A549 (cell line): ENCODE data around the gene SEMA6C. TPM values are rescaled to one million over a fixed set of nuclear protein-coding genes. Genes with fewer than 3 reads are reported as not detected.

Source experiments
- ATAC-seq, 2 experiments: fragments of 200-7000 bp in 1 of 2; fragments of >200 bp in 1 of 2; cut with Nextera tagmentation in 1 of 2; cut with Tn5 transposase in 1 of 2; 3 replicates each; pipeline versions ENCODE4 v1.8.0 to v1.9.1; 2018 to 2020; ENCODE audit warnings: mild to moderate bottlenecking in 1 of 2, moderate library complexity in 1 of 2
- CTCF ChIA-PET: fragments of 300-600 bp; sonication (Branson Sonifier 250); formaldehyde crosslinking; extraction: SDS; loops from one replicate; lab custom pipeline; 2021; ENCODE audit warnings: antibody characterized with exemption, inconsistent platforms; lab: Yijun Ruan, JAX
- POLR2A ChIA-PET: fragments of 350-600 bp; formaldehyde crosslinking; extraction: SDS; loops from one replicate; lab custom pipeline; 2021; ENCODE audit warnings: antibody characterized with exemption, inconsistent platforms; lab: Yijun Ruan, JAX
- DNase-seq, 2 experiments: peaks; one replicate each; pipeline versions ENCODE4 v3.0.0 to v3.0.0-alpha.2; 2011 to 2016; ENCODE audit warnings: low read depth in 1 of 2, low spot score in 1 of 2
- FAIRE-seq: peaks from 2 replicates; lab custom pipeline; 2011; peaks lifted over from hg19 to GRCh38; lab: Jason Lieb, UNC
- H3K27ac ChIP-seq, 2 experiments: fragments of >200 bp; sonication (Bioruptor Twin); formaldehyde crosslinking; 3 replicates each; pipeline ENCODE4 v1.5.1; 2016 to 2017
- H3K4me1 ChIP-seq: fragments of >200 bp; sonication (Bioruptor Twin); formaldehyde crosslinking; 3 replicates; pipeline ENCODE4 v1.6.1; 2016
- H3K4me2 ChIP-seq: fragments of >200 bp; sonication (Bioruptor Twin); formaldehyde crosslinking; 3 replicates; pipeline ENCODE4 v1.6.1; 2016
- H3K4me3 ChIP-seq: fragments of >200 bp; sonication (Bioruptor Twin); formaldehyde crosslinking; 3 replicates; pipeline ENCODE4 v1.5.1; 2016
- H3K9me3 ChIP-seq: fragments of >200 bp; sonication (Bioruptor Twin); formaldehyde crosslinking; 3 replicates; pipeline ENCODE4 v1.6.1; 2016
- CBX8 ChIP-seq: fragments of 200-600 bp; sonication (generic); IDR thresholded peaks from 2 replicates; pipeline ENCODE4 v1.6.1; 2016
- CEBPB ChIP-seq, 2 experiments: fragments of >200 bp in 1 of 2; sonication (Bioruptor Twin) in 1 of 2; formaldehyde crosslinking in 1 of 2; IDR thresholded peaks; 2 replicates each; pipeline ENCODE4 v1.6.1; 2012 to 2016
- CHD4 ChIP-seq: fragments of 200-600 bp; sonication (generic); IDR thresholded peaks from 2 replicates; pipeline ENCODE4 v1.6.1; 2016; ENCODE audit warnings: antibody characterized with exemption, mild to moderate bottlenecking, borderline replicate concordance
- E2F6 ChIP-seq: IDR thresholded peaks from 2 replicates; pipeline ENCODE4 v1.6.1; 2012; ENCODE audit warnings: low read depth, borderline replicate concordance
- EHMT2 ChIP-seq: fragments of 200-600 bp; sonication (generic); IDR thresholded peaks from 2 replicates; pipeline ENCODE4 v1.6.1; 2016; ENCODE audit warnings: antibody characterized with exemption, low read depth, mild to moderate bottlenecking, moderate library complexity
- FOSL2 ChIP-seq, 2 experiments: fragments of 450-650 bp in 1 of 2; fragments of >200 bp in 1 of 2; sonication (Bioruptor Twin) in 1 of 2; formaldehyde crosslinking; IDR thresholded peaks; 2 replicates each; pipeline versions ENCODE4 v1.5.0 to v1.6.1; 2016 to 2020; ENCODE audit warnings: mild to moderate bottlenecking in 1 of 2, moderate library complexity in 1 of 2
- HOXA7 ChIP-seq: fragments of 250-450 bp; sonication (Bioruptor Pico); IDR thresholded peaks from 2 replicates; pipeline ENCODE4 v1.5.0; 2020; ENCODE audit warnings: mild to moderate bottlenecking, moderate library complexity
- JUN ChIP-seq, 2 experiments: fragments of >200 bp; sonication (Bioruptor Twin); formaldehyde crosslinking; IDR thresholded peaks; 2 replicates in 1 of 2; 3 replicates in 1 of 2; pipeline ENCODE4 v1.6.1; 2016 to 2017
- JUNB ChIP-seq: fragments of >200 bp; sonication (Bioruptor Twin); formaldehyde crosslinking; IDR thresholded peaks from 2 replicates; pipeline ENCODE4 v1.6.1; 2016
- KDM1A ChIP-seq: fragments of 200-600 bp; sonication (generic); IDR thresholded peaks from 2 replicates; pipeline ENCODE4 v1.6.1; 2016; ENCODE audit warnings: low read depth, mild to moderate bottlenecking
- KDM5A ChIP-seq: fragments of 200-600 bp; sonication (generic); IDR thresholded peaks from 2 replicates; pipeline ENCODE4 v1.6.1; 2016; ENCODE audit warnings: antibody characterized with exemption, mild to moderate bottlenecking
- MAFK ChIP-seq: fragments of 450-650 bp; IDR thresholded peaks from 2 replicates; pipeline ENCODE4 v1.6.1; 2014; ENCODE audit not compliant: partially characterized antibody
- MAX ChIP-seq: IDR thresholded peaks from 2 replicates; pipeline ENCODE4 v1.6.1; 2012
- NFE2L2 ChIP-seq: fragments of 150-350 bp; conservative IDR thresholded peaks from 2 replicates; pipeline ENCODE4 v1.6.1; 2014; ENCODE audit warnings: low read length
- WGBS: methylation state at CpG from one replicate; pipeline ENCODE4 v1.1.6; 2017; ENCODE audit errors: missing lambda C conversion rate; 5-methylcytosine and 5-hydroxymethylcytosine counted together
- polyA plus RNA-seq, 4 experiments: library from polyadenylated mRNA; depleted of rRNA in 3 of 4; stranded (reverse); fragments of >200 nt; fragmentation: RNase III in 1 of 4; extraction: RNeasy Plus Mini Kit Qiagen cat#74134 plus additional on column Dnase treatment in 1 of 4; gene quantifications; 2 replicates in 3 of 4; 3 replicates in 1 of 4; pipeline ENCODE4 v1.2.3, GENCODE V29; 2011 to 2017
- TF ChIP-seq, protein P1 (sequence below): fragments of >200 bp; sonication (Bioruptor Twin); formaldehyde crosslinking; IDR thresholded peaks from 3 replicates; pipeline ENCODE4 v1.6.1; 2016
- TF ChIP-seq, protein P2 (sequence below): fragments of >200 bp; sonication (Bioruptor Twin); formaldehyde crosslinking; IDR thresholded peaks from 2 replicates; pipeline ENCODE4 v1.6.1; 2016
- TF ChIP-seq, protein P3 (sequence below): fragments of 200-600 bp; sonication (generic); IDR thresholded peaks from 2 replicates; pipeline ENCODE4 v1.6.1; 2016; ENCODE audit warnings: antibody characterized with exemption, mild to moderate bottlenecking, moderate library complexity
- TF ChIP-seq, protein P4 (sequence below): fragments of 150-350 bp; IDR thresholded peaks from 2 replicates; pipeline ENCODE4 v1.6.1; 2014; ENCODE audit warnings: low read depth, mild to moderate bottlenecking, low read length

SEMA6C gene
- polyA plus RNA-seq, 2 of the 4 experiments (the other 2 are of a cell fraction): 1.3 to 1.6 TPM

DNA sequence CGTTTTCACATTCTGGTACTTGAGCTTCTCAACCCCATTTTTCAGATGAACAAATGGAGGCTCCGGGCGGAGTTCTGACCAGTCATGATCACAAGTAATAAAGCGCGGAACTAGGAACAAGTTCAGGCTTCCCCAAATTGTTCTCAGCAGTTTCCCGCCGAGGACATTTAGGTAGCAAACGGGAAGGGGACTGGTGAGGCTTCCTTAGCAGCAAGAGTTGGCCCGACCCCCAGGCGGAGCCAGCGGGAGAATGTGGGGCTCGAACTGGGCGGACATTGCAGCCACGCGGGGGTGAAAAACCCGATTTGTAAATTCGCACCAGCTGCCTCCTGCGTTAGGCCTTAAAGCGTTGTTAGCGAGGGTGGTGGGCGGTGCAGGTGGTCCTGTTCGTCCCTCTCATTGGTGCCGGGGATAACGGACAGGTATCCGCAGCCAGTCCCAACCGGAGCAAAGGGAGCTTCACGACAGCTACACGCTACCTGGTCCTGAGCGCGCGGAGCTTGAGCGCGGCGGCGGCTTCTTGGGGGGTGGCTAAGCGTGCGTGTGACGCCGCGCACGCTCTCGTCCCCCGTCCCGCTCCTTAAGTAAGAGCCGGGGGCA, 15.3 kb downstream of the SEMA6C start:
- DNase-seq (no peak), FAIRE-seq (no peak), ATAC-seq (no peak)
- TF ChIP-seq, protein P1, sequence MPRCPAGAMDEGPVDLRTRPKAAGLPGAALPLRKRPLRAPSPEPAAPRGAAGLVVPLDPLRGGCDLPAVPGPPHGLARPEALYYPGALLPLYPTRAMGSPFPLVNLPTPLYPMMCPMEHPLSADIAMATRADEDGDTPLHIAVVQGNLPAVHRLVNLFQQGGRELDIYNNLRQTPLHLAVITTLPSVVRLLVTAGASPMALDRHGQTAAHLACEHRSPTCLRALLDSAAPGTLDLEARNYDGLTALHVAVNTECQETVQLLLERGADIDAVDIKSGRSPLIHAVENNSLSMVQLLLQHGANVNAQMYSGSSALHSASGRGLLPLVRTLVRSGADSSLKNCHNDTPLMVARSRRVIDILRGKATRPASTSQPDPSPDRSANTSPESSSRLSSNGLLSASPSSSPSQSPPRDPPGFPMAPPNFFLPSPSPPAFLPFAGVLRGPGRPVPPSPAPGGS: no peak
- TF ChIP-seq JUNB: no peak
- no peak for TF ChIP-seq KDM1A
- no peak for TF ChIP-seq JUN (IDR thresholded peaks at IDR 0.05)
- TF ChIP-seq CBX8: no peak
- TF ChIP-seq, protein P2, sequence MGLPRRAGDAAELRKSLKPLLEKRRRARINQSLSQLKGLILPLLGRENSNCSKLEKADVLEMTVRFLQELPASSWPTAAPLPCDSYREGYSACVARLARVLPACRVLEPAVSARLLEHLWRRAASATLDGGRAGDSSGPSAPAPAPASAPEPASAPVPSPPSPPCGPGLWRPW: no peak
- TF ChIP-seq NFE2L2: no peak
- TF ChIP-seq, protein P3, sequence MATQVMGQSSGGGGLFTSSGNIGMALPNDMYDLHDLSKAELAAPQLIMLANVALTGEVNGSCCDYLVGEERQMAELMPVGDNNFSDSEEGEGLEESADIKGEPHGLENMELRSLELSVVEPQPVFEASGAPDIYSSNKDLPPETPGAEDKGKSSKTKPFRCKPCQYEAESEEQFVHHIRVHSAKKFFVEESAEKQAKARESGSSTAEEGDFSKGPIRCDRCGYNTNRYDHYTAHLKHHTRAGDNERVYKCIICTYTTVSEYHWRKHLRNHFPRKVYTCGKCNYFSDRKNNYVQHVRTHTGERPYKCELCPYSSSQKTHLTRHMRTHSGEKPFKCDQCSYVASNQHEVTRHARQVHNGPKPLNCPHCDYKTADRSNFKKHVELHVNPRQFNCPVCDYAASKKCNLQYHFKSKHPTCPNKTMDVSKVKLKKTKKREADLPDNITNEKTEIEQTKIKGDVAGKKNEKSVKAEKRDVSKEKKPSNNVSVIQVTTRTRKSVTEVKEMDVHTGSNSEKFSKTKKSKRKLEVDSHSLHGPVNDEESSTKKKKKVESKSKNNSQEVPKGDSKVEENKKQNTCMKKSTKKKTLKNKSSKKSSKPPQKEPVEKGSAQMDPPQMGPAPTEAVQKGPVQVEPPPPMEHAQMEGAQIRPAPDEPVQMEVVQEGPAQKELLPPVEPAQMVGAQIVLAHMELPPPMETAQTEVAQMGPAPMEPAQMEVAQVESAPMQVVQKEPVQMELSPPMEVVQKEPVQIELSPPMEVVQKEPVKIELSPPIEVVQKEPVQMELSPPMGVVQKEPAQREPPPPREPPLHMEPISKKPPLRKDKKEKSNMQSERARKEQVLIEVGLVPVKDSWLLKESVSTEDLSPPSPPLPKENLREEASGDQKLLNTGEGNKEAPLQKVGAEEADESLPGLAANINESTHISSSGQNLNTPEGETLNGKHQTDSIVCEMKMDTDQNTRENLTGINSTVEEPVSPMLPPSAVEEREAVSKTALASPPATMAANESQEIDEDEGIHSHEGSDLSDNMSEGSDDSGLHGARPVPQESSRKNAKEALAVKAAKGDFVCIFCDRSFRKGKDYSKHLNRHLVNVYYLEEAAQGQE: no peak
- TF ChIP-seq CEBPB (IDR thresholded peaks at IDR 0.05): no peak
- TF ChIP-seq HOXA7: no peak
- TF ChIP-seq, protein P4, sequence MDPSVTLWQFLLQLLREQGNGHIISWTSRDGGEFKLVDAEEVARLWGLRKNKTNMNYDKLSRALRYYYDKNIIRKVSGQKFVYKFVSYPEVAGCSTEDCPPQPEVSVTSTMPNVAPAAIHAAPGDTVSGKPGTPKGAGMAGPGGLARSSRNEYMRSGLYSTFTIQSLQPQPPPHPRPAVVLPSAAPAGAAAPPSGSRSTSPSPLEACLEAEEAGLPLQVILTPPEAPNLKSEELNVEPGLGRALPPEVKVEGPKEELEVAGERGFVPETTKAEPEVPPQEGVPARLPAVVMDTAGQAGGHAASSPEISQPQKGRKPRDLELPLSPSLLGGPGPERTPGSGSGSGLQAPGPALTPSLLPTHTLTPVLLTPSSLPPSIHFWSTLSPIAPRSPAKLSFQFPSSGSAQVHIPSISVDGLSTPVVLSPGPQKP: no peak
- no peak overlapping the region for H3K4me2 ChIP-seq
- H3K4me3 ChIP-seq: no peak overlapping the region
- H3K4me1 ChIP-seq: no peaks in the 10 kb centered on the region
- ChIA-PET CTCF (interaction anchor here (1.0 to 1.7 kb wide), 5 partner anchors 22 to 60 kb away, joined by 3 to 5 read pairs (median 4); partner anchors contain the start of genes GABPB2 and TNFAIP8L2), POLR2A (no interaction called here)
- H3K9me3 ChIP-seq: no peaks in the 10 kb centered on the region
- H3K27ac ChIP-seq: no peak overlapping the region
- WGBS: 90% methylated on average over 45 of the region's 45 CpGs

GRCh38 chr1:151128800-151129199, 17.6 kb downstream of the SEMA6C start:
- no peak for DNase-seq
- Histone ChIP-seq H3K4me2 (no peak overlapping the region), H3K9me3 (no peaks in the 10 kb centered on the region), H3K27ac (no peak overlapping the region), H3K4me3 (no peak overlapping the region), H3K4me1 (no peaks in the 10 kb centered on the region)
- 80% methylated on average over 6 of the region's 6 CpGs for WGBS
- ChIA-PET CTCF (interaction anchor here (0.6 to 2.2 kb wide), 4 partner anchors 18 to 316 kb away, joined by 3 to 7 read pairs (median 4); partner anchors contain the start of gene VPS72), POLR2A (no interaction called here)
- no peak for FAIRE-seq
- no peak for ATAC-seq
- TF ChIP-seq EHMT2 (no peak), CHD4 (no peak), FOSL2 (IDR thresholded peaks at IDR 0.05) (no peak), FOSL2 (CRISPR knock-in tag; IDR thresholded peaks at IDR 0.05) (no peak), E2F6 (no peak), NFE2L2 (no peak), MAFK (no peak), MAX (no peak), KDM5A (no peak)
